H1 (cell line): ENCODE results near the gene COTL1. TPM values are rescaled to one million over a fixed set of nuclear protein-coding genes. Genes with fewer than 3 reads are reported as not detected.

Source experiments
- CHD1 ChIP-seq: IDR thresholded peaks from 2 replicates; pipeline ENCODE4 v1.6.1; 2012; ENCODE audit warnings: low read depth, low read length, improper control_type of control experiment
- NRF1 ChIP-seq: IDR thresholded peaks from 2 replicates; pipeline ENCODE4 v1.6.1; 2011; ENCODE audit warnings: mild to moderate bottlenecking, low read depth, low read length, improper control_type of control experiment
- POLR2AphosphoS5 ChIP-seq: IDR thresholded peaks from 2 replicates; pipeline ENCODE4 v1.6.1; 2011; ENCODE audit warnings: low read depth, low read length
- SIN3A ChIP-seq, 2 experiments: IDR thresholded peaks in 1 of 2; conservative IDR thresholded peaks in 1 of 2; 2 replicates each; pipeline ENCODE4 v1.6.1; 2011 to 2012; ENCODE audit warnings: low read length in 2 of 2, improper control_type of control experiment in 1 of 2, low read depth in 1 of 2, mild to moderate bottlenecking in 1 of 2
- TAF7 ChIP-seq: optimal IDR thresholded peaks from 2 replicates; pipeline ENCODE3; 2011; ENCODE audit warnings: low read depth, mild to moderate bottlenecking, inconsistent platforms, low read length, moderate library complexity, borderline replicate concordance
- YY1 ChIP-seq: IDR thresholded peaks from 2 replicates; pipeline ENCODE4 v1.6.1; 2011; ENCODE audit warnings: low read depth, mild to moderate bottlenecking, low read length
- polyA plus RNA-seq, 7 experiments: library from polyadenylated mRNA; depleted of rRNA in 3 of 7; stranded (reverse) in 5 of 7; unstranded in 2 of 7; fragments of >200 nt in 5 of 7; fragments of 200-250 nt in 2 of 7; gene quantifications; 1 replicate in 5 of 7; 2 replicates in 1 of 7; 4 replicates in 1 of 7; pipeline versions ENCODE4 v1.2.1 to v1.2.3, GENCODE V29; 2011 to 2013; ENCODE audit warnings: missing spikeins in 2 of 7, mixed read lengths in 2 of 7
- total RNA-seq: library from RNA; stranded (reverse); fragmentation: NEBNext Ultra II Directional; extraction: Animal tissue kit (Norgen Biotek cat#: 25700); gene quantifications from 2 replicates; pipeline ENCODE4 v1.2.1, GENCODE V29; 2021

Gene COTL1
- total and polyA plus RNA-seq, 2 of the 8 experiments (the other 6 are each of a cell fraction or from before 2014, with no cell fraction given), result 59.2 to 183 TPM

DNA sequence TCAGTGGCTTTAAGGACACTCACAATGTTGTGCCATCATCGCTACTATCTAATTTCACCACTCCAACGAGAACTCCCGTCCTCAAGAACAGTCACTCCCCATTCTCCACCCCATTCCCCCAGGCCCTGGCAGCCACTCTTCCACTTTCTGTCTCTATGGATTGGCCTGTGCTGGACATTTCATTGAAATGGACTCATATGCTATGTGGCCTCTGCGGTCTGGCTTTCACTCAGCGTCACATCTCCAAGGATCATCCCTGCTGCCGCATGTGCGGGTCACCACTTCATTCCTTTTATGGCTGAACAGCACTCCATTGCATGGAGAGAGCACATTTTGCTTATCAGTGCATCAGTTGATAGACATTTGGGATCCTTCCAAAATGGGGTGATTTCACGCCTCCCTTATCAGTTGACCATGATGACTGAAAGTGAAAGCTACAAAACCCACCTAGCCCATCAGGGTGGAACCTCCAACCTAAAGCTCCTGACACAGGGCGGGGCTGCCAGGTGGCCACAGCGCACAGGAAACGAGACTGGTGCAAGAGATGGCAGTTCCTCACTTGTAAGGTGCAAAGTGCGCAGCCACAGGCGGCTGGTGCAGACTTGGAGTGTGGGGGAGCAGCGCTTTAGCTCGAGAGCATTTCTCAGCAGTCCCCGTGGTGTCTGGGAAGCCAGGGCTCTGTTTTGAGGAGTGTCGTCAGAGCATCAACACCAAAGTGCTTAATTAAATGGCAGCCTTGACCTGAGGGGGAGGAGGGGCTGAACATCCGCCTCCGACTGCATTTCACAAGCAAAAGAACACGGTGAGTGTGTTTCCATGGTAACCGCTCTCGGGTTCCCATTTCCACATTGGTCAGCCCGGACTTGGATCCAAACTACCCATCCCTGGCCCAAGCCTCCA is 23.8 kb downstream of the COTL1 start (continued):
- TF ChIP-seq NRF1 (no peak), CHD1 (no peak), POLR2AphosphoS5 (no peak), TAF7 (no peak), YY1 (no peak), SIN3A (conservative IDR thresholded peaks at IDR 0.05 in 1 of 2, IDR thresholded peaks at IDR 0.05 in 1 of 2; ENCODE audit: low read depth in 1 of 2, low read length in 2 of 2) (no peak)
- TF ChIP-seq, all 59 proteins: peak for 0
